ENCODE results near the gene TP53TG3D.
"Not testable (repeated sequence)": the region's sequence is repeated elsewhere in the genome, so short reads cannot be mapped to it uniquely, and the experiment has no call there.

GRCh38 chr16:32261526-32261925, 8.4 kb downstream of the TP53TG3D start:
- not testable (repeated sequence) for TF ChIP-seq CTCF (IDR thresholded peaks at IDR 0.05; ENCODE audit: poor library complexity, severe bottlenecking); EZH2 (IDR thresholded peaks at IDR 0.05; ENCODE audit: borderline replicate concordance, insufficient read depth, low read length, poor library complexity, severe bottlenecking); RAD21 (conservative IDR thresholded peaks at IDR 0.05); POLR2AphosphoS5 (IDR thresholded peaks at IDR 0.05); REST (IDR thresholded peaks at IDR 0.05; ENCODE audit: borderline replicate concordance); EP300 (conservative IDR thresholded peaks at IDR 0.05; ENCODE audit: poor library complexity, severe bottlenecking)

All from neural cell (in vitro differentiated cells).